Measurements from ENCODE around the gene HBS1L. TPM values are rescaled to one million over a fixed set of nuclear protein-coding genes. Genes with fewer than 3 reads are reported as not detected.

Gene HBS1L
- total and polyA plus RNA-seq, 9 of the 15 experiments (the other 6 are each of a cell fraction or from before 2014, with no cell fraction given), result 101 to 199 (median 145) TPM

DNA sequence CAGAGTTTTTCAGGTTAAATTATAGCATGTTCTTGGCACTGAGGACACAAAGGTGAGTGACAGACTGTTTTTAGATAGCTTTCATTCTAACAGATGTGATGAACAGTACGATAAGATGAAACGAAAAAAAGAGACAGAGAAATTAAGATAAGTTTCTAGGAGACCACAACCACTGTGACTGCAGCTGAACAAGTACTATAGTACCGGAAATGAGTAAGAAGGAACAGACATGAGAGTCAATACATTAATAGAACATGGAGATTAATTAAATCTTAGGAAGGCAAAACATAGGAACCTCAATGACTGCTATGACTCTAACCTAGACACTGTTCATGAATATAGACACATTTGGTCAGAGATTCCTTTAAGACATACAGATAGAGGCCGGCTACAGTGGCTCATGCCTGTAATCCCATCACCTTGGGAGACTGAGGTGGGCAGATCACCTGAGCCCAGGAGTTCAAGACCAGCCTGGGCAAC is 40.2 kb downstream of the HBS1L start (continued):
- TF ChIP-seq, protein P1, sequence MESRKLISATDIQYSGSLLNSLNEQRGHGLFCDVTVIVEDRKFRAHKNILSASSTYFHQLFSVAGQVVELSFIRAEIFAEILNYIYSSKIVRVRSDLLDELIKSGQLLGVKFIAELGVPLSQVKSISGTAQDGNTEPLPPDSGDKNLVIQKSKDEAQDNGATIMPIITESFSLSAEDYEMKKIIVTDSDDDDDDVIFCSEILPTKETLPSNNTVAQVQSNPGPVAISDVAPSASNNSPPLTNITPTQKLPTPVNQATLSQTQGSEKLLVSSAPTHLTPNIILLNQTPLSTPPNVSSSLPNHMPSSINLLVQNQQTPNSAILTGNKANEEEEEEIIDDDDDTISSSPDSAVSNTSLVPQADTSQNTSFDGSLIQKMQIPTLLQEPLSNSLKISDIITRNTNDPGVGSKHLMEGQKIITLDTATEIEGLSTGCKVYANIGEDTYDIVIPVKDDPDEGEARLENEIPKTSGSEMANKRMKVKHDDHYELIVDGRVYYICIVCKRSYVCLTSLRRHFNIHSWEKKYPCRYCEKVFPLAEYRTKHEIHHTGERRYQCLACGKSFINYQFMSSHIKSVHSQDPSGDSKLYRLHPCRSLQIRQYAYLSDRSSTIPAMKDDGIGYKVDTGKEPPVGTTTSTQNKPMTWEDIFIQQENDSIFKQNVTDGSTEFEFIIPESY (CRISPR knock-in tag; IDR thresholded peaks at IDR 0.05), result no peak

GRCh38 chr6:135013211-135013610 is 41.4 kb downstream of the HBS1L start:
- H3K9me1 ChIP-seq (ENCODE audit: control insufficient read depth, insufficient read depth, low read length), result no peaks in the 10 kb centered on the region
- POLR2A ChIA-PET, result no interaction called here
- no peak overlapping the region for H3K27ac ChIP-seq (ENCODE audit: extremely low read depth, low read depth, low read length)
- H2AFZ ChIP-seq (ENCODE audit: low read depth, low read length), result no peak overlapping the region
- peaks cover 2 to 5% of the 10 kb centered on the region in 2 experiments; a peak in 1 of 5 replicates for H3K4me1 ChIP-seq (replicated peaks in 1 of 2; ENCODE audit: control insufficient read depth in 2 of 2, insufficient read depth in 2 of 2, low read length in 2 of 2)
- no peaks in the 10 kb centered on the region for H3K9me3 ChIP-seq (replicated peaks; ENCODE audit: control insufficient read depth, insufficient read depth, low read depth, low read length)
- H3K79me2 ChIP-seq (ENCODE audit: control insufficient read depth, insufficient read depth, low read length), result peaks cover 48% of the 10 kb centered on the region
- no peaks in the 10 kb centered on the region for H3K27me3 ChIP-seq (ENCODE audit: control insufficient read depth in 2 of 2, insufficient read depth in 2 of 2, low read length in 2 of 2)
- FAIRE-seq, result no peak
- H3K4me3 ChIP-seq, result no peak overlapping the region
- no peak for ATAC-seq
- 90% methylated on average over 3 of the region's 3 CpGs for WGBS (ENCODE audit: insufficient coverage, low coverage, missing lambda C conversion rate)
- CTCF ChIA-PET (ENCODE audit: low intra/inter-chr PET ratio), result no interaction called here
- intact Hi-C loops (cut with micrococcal nuclease) (no loop called here), in situ Hi-C loops (cut with MboI) (no loop called here)
- no peak overlapping the region for H3K4me2 ChIP-seq (ENCODE audit: insufficient read depth, low read length)
- no TSS peak for BruUV-seq (replicated peaks)
- no peak for DNase-seq (ENCODE audit: extremely low read depth in 1 of 4, low spot score in 3 of 4)
- H3K9ac ChIP-seq (ENCODE audit: insufficient read depth in 1 of 2, low read depth in 2 of 2, low read length in 2 of 2), result no peak overlapping the region
- no peaks in the 10 kb centered on the region for H4K20me1 ChIP-seq (replicated peaks; ENCODE audit: control insufficient read depth, insufficient read depth, low read length)
- peaks cover 23% of the 10 kb centered on the region; the same call in 2 of the 3 replicates for H3K36me3 ChIP-seq (ENCODE audit: control insufficient read depth, insufficient read depth, low read length)
- TF ChIP-seq RB1 (IDR thresholded peaks at IDR 0.05; ENCODE audit: low read depth) (no peak), ZNF165 (CRISPR knock-in tag; IDR thresholded peaks at IDR 0.05; ENCODE audit: borderline replicate concordance) (no peak), XRCC4 (IDR thresholded peaks at IDR 0.05; ENCODE audit: extremely low read depth, insufficient read depth, insufficient read length) (no peak)
- TF ChIP-seq, protein P2, sequence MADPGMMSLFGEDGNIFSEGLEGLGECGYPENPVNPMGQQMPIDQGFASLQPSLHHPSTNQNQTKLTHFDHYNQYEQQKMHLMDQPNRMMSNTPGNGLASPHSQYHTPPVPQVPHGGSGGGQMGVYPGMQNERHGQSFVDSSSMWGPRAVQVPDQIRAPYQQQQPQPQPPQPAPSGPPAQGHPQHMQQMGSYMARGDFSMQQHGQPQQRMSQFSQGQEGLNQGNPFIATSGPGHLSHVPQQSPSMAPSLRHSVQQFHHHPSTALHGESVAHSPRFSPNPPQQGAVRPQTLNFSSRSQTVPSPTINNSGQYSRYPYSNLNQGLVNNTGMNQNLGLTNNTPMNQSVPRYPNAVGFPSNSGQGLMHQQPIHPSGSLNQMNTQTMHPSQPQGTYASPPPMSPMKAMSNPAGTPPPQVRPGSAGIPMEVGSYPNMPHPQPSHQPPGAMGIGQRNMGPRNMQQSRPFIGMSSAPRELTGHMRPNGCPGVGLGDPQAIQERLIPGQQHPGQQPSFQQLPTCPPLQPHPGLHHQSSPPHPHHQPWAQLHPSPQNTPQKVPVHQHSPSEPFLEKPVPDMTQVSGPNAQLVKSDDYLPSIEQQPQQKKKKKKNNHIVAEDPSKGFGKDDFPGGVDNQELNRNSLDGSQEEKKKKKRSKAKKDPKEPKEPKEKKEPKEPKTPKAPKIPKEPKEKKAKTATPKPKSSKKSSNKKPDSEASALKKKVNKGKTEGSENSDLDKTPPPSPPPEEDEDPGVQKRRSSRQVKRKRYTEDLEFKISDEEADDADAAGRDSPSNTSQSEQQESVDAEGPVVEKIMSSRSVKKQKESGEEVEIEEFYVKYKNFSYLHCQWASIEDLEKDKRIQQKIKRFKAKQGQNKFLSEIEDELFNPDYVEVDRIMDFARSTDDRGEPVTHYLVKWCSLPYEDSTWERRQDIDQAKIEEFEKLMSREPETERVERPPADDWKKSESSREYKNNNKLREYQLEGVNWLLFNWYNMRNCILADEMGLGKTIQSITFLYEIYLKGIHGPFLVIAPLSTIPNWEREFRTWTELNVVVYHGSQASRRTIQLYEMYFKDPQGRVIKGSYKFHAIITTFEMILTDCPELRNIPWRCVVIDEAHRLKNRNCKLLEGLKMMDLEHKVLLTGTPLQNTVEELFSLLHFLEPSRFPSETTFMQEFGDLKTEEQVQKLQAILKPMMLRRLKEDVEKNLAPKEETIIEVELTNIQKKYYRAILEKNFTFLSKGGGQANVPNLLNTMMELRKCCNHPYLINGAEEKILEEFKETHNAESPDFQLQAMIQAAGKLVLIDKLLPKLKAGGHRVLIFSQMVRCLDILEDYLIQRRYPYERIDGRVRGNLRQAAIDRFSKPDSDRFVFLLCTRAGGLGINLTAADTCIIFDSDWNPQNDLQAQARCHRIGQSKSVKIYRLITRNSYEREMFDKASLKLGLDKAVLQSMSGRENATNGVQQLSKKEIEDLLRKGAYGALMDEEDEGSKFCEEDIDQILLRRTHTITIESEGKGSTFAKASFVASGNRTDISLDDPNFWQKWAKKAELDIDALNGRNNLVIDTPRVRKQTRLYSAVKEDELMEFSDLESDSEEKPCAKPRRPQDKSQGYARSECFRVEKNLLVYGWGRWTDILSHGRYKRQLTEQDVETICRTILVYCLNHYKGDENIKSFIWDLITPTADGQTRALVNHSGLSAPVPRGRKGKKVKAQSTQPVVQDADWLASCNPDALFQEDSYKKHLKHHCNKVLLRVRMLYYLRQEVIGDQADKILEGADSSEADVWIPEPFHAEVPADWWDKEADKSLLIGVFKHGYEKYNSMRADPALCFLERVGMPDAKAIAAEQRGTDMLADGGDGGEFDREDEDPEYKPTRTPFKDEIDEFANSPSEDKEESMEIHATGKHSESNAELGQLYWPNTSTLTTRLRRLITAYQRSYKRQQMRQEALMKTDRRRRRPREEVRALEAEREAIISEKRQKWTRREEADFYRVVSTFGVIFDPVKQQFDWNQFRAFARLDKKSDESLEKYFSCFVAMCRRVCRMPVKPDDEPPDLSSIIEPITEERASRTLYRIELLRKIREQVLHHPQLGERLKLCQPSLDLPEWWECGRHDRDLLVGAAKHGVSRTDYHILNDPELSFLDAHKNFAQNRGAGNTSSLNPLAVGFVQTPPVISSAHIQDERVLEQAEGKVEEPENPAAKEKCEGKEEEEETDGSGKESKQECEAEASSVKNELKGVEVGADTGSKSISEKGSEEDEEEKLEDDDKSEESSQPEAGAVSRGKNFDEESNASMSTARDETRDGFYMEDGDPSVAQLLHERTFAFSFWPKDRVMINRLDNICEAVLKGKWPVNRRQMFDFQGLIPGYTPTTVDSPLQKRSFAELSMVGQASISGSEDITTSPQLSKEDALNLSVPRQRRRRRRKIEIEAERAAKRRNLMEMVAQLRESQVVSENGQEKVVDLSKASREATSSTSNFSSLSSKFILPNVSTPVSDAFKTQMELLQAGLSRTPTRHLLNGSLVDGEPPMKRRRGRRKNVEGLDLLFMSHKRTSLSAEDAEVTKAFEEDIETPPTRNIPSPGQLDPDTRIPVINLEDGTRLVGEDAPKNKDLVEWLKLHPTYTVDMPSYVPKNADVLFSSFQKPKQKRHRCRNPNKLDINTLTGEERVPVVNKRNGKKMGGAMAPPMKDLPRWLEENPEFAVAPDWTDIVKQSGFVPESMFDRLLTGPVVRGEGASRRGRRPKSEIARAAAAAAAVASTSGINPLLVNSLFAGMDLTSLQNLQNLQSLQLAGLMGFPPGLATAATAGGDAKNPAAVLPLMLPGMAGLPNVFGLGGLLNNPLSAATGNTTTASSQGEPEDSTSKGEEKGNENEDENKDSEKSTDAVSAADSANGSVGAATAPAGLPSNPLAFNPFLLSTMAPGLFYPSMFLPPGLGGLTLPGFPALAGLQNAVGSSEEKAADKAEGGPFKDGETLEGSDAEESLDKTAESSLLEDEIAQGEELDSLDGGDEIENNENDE (IDR thresholded peaks at IDR 0.05; ENCODE audit: low read depth, low read length), result no peak
- TF ChIP-seq, protein P3, sequence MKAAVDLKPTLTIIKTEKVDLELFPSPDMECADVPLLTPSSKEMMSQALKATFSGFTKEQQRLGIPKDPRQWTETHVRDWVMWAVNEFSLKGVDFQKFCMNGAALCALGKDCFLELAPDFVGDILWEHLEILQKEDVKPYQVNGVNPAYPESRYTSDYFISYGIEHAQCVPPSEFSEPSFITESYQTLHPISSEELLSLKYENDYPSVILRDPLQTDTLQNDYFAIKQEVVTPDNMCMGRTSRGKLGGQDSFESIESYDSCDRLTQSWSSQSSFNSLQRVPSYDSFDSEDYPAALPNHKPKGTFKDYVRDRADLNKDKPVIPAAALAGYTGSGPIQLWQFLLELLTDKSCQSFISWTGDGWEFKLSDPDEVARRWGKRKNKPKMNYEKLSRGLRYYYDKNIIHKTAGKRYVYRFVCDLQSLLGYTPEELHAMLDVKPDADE (conservative IDR thresholded peaks at IDR 0.05; ENCODE audit: control insufficient read depth, low read depth, low read length), result no peak
